ENCODE data around the gene CERS1.

CERS1 gene

GRCh38 chr19:18855647-18856384 lies 40.1 kb downstream of the CERS1 start:
- H3K4me3 ChIP-seq (ENCODE audit: control insufficient read depth, low read depth, low read length): no peak overlapping the region
- no peak for TF ChIP-seq CTCF (conservative IDR thresholded peaks at IDR 0.05; ENCODE audit: control insufficient read depth, insufficient read depth, low read depth, low read length)
- no peak for DNase-seq (ENCODE audit: low read depth)

GRCh38 chr19:18854982-18855381 lies 41.0 kb downstream of the CERS1 start:
- TF ChIP-seq CTCF (conservative IDR thresholded peaks at IDR 0.05; ENCODE audit: control insufficient read depth, insufficient read depth, low read depth, low read length): no peak
- H3K4me3 ChIP-seq (ENCODE audit: control insufficient read depth, low read depth, low read length): no peak overlapping the region
- no peak for DNase-seq (ENCODE audit: low read depth)

- no peak for TF ChIP-seq CTCF (conservative IDR thresholded peaks at IDR 0.05; ENCODE audit: control insufficient read depth, insufficient read depth, low read depth, low read length)
- H3K4me3 ChIP-seq (ENCODE audit: control insufficient read depth, low read depth, low read length): no peak overlapping the region
- no peak for DNase-seq (ENCODE audit: low read depth)
These were observed 42.1 kb downstream of the CERS1 start for GRCh38 chr19:18853755-18854427.

- no peak overlapping the region for H3K4me3 ChIP-seq (ENCODE audit: control insufficient read depth, low read depth, low read length)
- no peak for TF ChIP-seq CTCF (conservative IDR thresholded peaks at IDR 0.05; ENCODE audit: control insufficient read depth, insufficient read depth, low read depth, low read length)
- no peak for DNase-seq (ENCODE audit: low read depth)
These were observed 43.3 kb downstream of the CERS1 start for GRCh38 chr19:18852648-18853047.

- DNase-seq (ENCODE audit: low read depth): no peak
- no peak overlapping the region for H3K4me3 ChIP-seq (ENCODE audit: control insufficient read depth, low read depth, low read length)
- no peak for TF ChIP-seq CTCF (conservative IDR thresholded peaks at IDR 0.05; ENCODE audit: control insufficient read depth, insufficient read depth, low read depth, low read length)
These were observed 44.2 kb downstream of the CERS1 start for GRCh38 chr19:18851673-18852325.

- DNase-seq (ENCODE audit: low read depth): no peak
- TF ChIP-seq CTCF (conservative IDR thresholded peaks at IDR 0.05; ENCODE audit: control insufficient read depth, insufficient read depth, low read depth, low read length): no peak
- H3K4me3 ChIP-seq (ENCODE audit: control insufficient read depth, low read depth, low read length): no peak overlapping the region
These were observed 45.2 kb downstream of the CERS1 start for GRCh38 chr19:18850471-18851375.

Data from fibroblast of mammary gland (primary cell).